ENCODE measurements around the gene FARP1. TPM values are rescaled to one million over a fixed set of nuclear protein-coding genes. Genes with fewer than 3 reads are reported as not detected.

FARP1 gene
- total RNA-seq, 6 experiments from 2014 or later, result 44.9 to 104 (median 80.0) TPM

DNA sequence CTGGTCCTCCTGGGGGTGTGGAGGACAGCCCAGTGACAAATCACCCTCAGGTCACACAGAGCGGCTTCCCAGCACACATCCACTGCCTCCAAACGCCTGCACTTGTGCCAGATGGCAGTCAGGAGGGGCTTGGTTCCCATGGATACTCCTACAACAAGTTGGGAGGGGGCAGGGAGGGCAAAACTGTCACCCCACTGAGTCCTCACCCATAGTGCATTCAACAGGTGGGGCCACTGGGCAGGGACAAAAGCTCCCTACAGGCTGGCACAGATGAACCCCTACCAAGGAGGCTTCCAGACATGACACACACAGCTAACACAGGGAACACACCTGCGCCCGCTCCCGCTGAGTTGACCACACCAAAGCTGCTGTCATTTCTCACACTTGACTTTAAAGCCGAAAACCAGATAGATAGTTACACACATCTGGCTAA lies 313.5 kb downstream of the FARP1 start:
- H3K36me3 ChIP-seq, result peaks cover 0 to 62% (median 5%) of the 10 kb centered on the region in 4 donors
- 33% methylated on average over 2 of the region's 6 CpGs for WGBS (ENCODE audit: insufficient coverage, low coverage, low lambda C conversion rate, missing lambda C conversion rate)
- intact Hi-C loops (cut with DNase I), result no loop called here
- no peak for DNase-seq
- no peak overlapping the region for H3K4me3 ChIP-seq
- no peak for ATAC-seq
- peaks cover 0 to 8% (median 3%) of the 10 kb centered on the region in 4 donors for H3K4me1 ChIP-seq
- H3K9me3 ChIP-seq, result no peaks in the 10 kb centered on the region
- no peaks in the 10 kb centered on the region for H3K27me3 ChIP-seq
- no peak overlapping the region for H3K27ac ChIP-seq
- no peak for TF ChIP-seq POLR2A (IDR thresholded peaks at IDR 0.05)
- TF ChIP-seq, protein P1, sequence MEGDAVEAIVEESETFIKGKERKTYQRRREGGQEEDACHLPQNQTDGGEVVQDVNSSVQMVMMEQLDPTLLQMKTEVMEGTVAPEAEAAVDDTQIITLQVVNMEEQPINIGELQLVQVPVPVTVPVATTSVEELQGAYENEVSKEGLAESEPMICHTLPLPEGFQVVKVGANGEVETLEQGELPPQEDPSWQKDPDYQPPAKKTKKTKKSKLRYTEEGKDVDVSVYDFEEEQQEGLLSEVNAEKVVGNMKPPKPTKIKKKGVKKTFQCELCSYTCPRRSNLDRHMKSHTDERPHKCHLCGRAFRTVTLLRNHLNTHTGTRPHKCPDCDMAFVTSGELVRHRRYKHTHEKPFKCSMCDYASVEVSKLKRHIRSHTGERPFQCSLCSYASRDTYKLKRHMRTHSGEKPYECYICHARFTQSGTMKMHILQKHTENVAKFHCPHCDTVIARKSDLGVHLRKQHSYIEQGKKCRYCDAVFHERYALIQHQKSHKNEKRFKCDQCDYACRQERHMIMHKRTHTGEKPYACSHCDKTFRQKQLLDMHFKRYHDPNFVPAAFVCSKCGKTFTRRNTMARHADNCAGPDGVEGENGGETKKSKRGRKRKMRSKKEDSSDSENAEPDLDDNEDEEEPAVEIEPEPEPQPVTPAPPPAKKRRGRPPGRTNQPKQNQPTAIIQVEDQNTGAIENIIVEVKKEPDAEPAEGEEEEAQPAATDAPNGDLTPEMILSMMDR (IDR thresholded peaks at IDR 0.05), result no peak

- Histone ChIP-seq H3K27ac (no peak overlapping the region), H3K4me3 (no peak overlapping the region), H3K4me1 (peaks cover 0 to 8% (median 3%) of the 10 kb centered on the region in 4 donors), H3K27me3 (no peaks in the 10 kb centered on the region), H3K36me3 (peaks cover 0 to 60% (median 5%) of the 10 kb centered on the region in 4 donors), H3K9me3 (no peaks in the 10 kb centered on the region)
- no peak for DNase-seq
- TF ChIP-seq, protein P1 (IDR thresholded peaks at IDR 0.05), result no peak
- no peak for TF ChIP-seq POLR2A (IDR thresholded peaks at IDR 0.05)
- intact Hi-C loops (cut with DNase I), result no loop called here
- no peak for ATAC-seq
- WGBS (ENCODE audit: insufficient coverage, low coverage, low lambda C conversion rate, missing lambda C conversion rate), result 98% methylated on average over 10 of the region's 13 CpGs
These were observed 314.2 kb downstream of the FARP1 start for GRCh38 chr13:98457053-98457452.

DNA sequence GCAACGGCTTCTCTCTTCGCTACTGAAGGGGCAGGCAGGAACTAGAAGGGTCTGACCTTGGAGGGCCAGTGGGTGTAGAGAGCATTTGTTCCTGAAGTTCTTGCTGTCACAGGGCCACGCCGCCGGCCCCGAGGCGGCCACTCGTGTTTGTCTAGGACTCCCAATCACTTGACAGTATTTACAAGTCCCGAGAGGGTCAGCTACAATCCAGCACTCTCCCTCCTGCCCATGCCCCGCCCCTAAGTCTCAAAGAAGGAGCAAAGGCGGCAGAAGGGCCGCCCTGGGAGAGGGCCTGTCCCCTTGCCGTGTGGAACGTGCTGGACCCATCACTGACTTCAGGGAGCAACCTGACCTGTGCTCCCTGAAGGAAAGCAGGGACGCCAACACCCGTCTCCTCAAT lies 315.5 kb downstream of the FARP1 start:
- ATAC-seq (no peak), DNase-seq (no peak)
- WGBS (ENCODE audit: insufficient coverage, low coverage, low lambda C conversion rate, missing lambda C conversion rate), result 57% methylated on average over 1 of the region's 16 CpGs
- H3K27ac ChIP-seq, result no peak overlapping the region
- intact Hi-C loops (cut with DNase I), result no loop called here
- no peak overlapping the region for H3K4me3 ChIP-seq
- peaks cover 0 to 8% (median 3%) of the 10 kb centered on the region in 4 donors for H3K4me1 ChIP-seq
- H3K27me3 ChIP-seq, result no peaks in the 10 kb centered on the region
- no peak for TF ChIP-seq POLR2A (IDR thresholded peaks at IDR 0.05)
- TF ChIP-seq, protein P1 (IDR thresholded peaks at IDR 0.05), result no peak
- H3K9me3 ChIP-seq, result no peaks in the 10 kb centered on the region
- peaks cover 0 to 52% (median 6%) of the 10 kb centered on the region in 4 donors for H3K36me3 ChIP-seq

DNA sequence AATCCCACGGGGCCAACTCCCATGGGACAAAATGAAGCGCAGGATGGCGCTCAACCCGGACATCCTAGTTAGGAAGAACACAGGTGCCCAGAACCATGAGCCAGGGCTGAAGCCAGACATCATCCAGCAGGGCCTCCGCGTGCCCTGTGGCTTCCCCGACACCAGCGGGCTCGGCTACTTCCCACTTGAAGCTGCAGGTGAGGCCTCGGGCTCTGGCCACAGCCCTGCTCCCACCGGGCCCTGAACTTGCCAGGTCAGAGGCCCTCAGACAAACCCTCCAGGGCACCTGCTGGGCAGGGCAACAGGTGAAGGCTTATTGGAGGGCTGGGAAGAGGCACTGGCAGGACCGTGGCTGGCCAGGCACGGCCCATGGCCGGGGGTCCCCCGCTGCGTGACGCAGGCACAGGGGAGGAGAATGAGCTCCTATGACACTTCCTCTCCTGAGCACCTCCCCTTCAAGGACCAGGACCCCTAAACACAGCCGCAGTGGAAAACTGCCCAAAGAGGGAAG lies 316.3 kb downstream of the FARP1 start:
- DNase-seq (no peak), ATAC-seq (no peak)
- WGBS (ENCODE audit: insufficient coverage, low coverage, low lambda C conversion rate, missing lambda C conversion rate), result no CpG with 5 or more reads among the region's 18 CpGs
- intact Hi-C loops (cut with DNase I), result no loop called here
- Histone ChIP-seq H3K36me3 (peaks cover 0 to 57% (median 6%) of the 10 kb centered on the region in 4 donors), H3K27ac (no peak overlapping the region), H3K4me3 (no peak overlapping the region), H3K4me1 (peaks cover 0 to 8% (median 3%) of the 10 kb centered on the region in 4 donors), H3K9me3 (no peaks in the 10 kb centered on the region), H3K27me3 (no peaks in the 10 kb centered on the region)
- TF ChIP-seq, protein P1 (IDR thresholded peaks at IDR 0.05), result no peak
- TF ChIP-seq POLR2A (IDR thresholded peaks at IDR 0.05), result no peak
